Pancreas (tissue), 10 donors: ENCODE measurements around the gene SPRING1. TPM values are rescaled to one million over a fixed set of nuclear protein-coding genes. Genes with fewer than 3 reads are reported as not detected.

Experiments used
- ATAC-seq, 4 donors: fragments of 200-7000 bp; cut with Tn5 transposase; one replicate each; pipeline versions ENCODE4 v1.8.0 to v1.9.1; 2020; ENCODE audit warnings: mild to moderate bottlenecking in 4 of 4, moderate library complexity in 4 of 4
- DNase-seq, 6 donors: peaks; one replicate each; pipeline ENCODE4 v3.0.0-alpha.2; 2020
- FAIRE-seq: peaks from 2 replicates; lab custom pipeline; 2012; peaks lifted over from hg19 to GRCh38; lab: Jason Lieb, UNC
- H3K27ac ChIP-seq, 4 donors: fragments of 200-600 bp; sonication (generic); 1 replicate in 3 of 4; 2 replicates in 1 of 4; pipeline versions ENCODE4 v1.5.0 to v1.8.0; 2020
- H3K27me3 ChIP-seq, 4 donors: fragments of 200-600 bp; one replicate each; pipeline ENCODE4 v1.8.0; 2021
- H3K36me3 ChIP-seq, 3 donors: fragments of 200-600 bp; sonication (generic) in 1 of 3; one replicate each; pipeline versions ENCODE4 v1.5.0 to v1.8.0; 2020 to 2021
- H3K4me1 ChIP-seq, 3 donors: fragments of 200-600 bp; one replicate each; pipeline ENCODE4 v1.8.0; 2021
- H3K4me3 ChIP-seq, 4 donors: fragments of 200-600 bp; sonication (generic) in 2 of 4; one replicate each; pipeline versions ENCODE4 v1.5.0 to v1.8.0; 2020 to 2021
- H3K9me3 ChIP-seq, 4 donors: fragments of 200-600 bp; one replicate each; pipeline ENCODE4 v1.8.0; 2021
- CTCF ChIP-seq, 4 donors: fragments of 200-600 bp; sonication (generic) in 3 of 4; IDR thresholded peaks; one replicate each; pipeline versions ENCODE4 v1.5.0 to v1.8.0; 2021; ENCODE audit warnings: antibody characterized with exemption in 4 of 4
- WGBS, 2 donors: extraction: QIAGEN DNeasy Blood & Tissue Kit; methylation state at CpG; one replicate each; pipeline ENCODE4 v1.1.7; 2013; 5-methylcytosine and 5-hydroxymethylcytosine counted together
- intact Hi-C, 3 donors: fragments of 100-400 bp; cut with DNase I; formaldehyde crosslinking; loops; one replicate each; pipeline versions ENCODE4 v1.11.1 to v1.14.2; 2022
- polyA plus RNA-seq, 2 donors: library from polyadenylated mRNA; stranded (reverse); fragments of 200-250 nt; gene quantifications; one replicate each; pipeline ENCODE4 v1.2.3, GENCODE V29; 2013
- total RNA-seq, 6 donors: library from RNA; stranded (reverse); fragmentation: NEBNext Ultra II Directional in 4 of 6; extraction: Animal tissue kit (Norgen Biotek cat#: 25700) in 4 of 6; gene quantifications; one replicate each; pipeline versions ENCODE4 v1.2.1 to v1.2.4, GENCODE V29; 2021 to 2023
- donor health status: healthy with polysubstance abuse.
- donor health status: DM: no; HTN: no; CAD: no; lungs with moderate emphysema.
- donor health status: DM: no; HTN: no; CAD: no.
- donor health status: control.
- donor health status: control.
- donor health status: Bipolar disorder and iron deficiency.
- donor health status: DM: yes; HTN: yes; CAD: no.
- donor health status: DM: no; HTN: no; CAD: no.
- donor health status: DM: no; HTN: no; CAD: no.
- donor health status: DM: yes; HTN: yes; CAD: no.

SPRING1 gene
- total and polyA plus RNA-seq, 8 donors: 7.5 to 21.9 (median 10.5) TPM

GRCh38 chr12:116703214-116703795, 34.6 kb downstream of the SPRING1 start:
- Histone ChIP-seq H3K27ac (no peak overlapping the region), H3K4me3 (no peak overlapping the region), H3K4me1 (peaks cover 6 to 12% (median 11%) of the 10 kb centered on the region in 3 donors), H3K9me3 (no peaks in the 10 kb centered on the region), H3K27me3 (no peaks in the 10 kb centered on the region), H3K36me3 (no peaks in the 10 kb centered on the region)
- FAIRE-seq (peak; percentile 90), ATAC-seq (peak in 3 of 4 donors; percentile 87 to 91 (median 88)), DNase-seq (peak; percentile 41 to 77 (median 68))
- intact Hi-C loops: loop anchor here in 1 of 3 donors (10.0 kb wide), 1 partner anchor 699 kb away; no protein-coding TSS in a partner anchor
- 16 to 19% methylated on average over 12 of the region's 12 CpGs for WGBS, 2 donors
- TF ChIP-seq CTCF (IDR thresholded peaks at IDR 0.05): peak; percentile 76 to 89 (median 82)

- ATAC-seq (no peak), FAIRE-seq (no peak), DNase-seq (no peak)
- Histone ChIP-seq H3K27ac (no peak overlapping the region), H3K4me3 (no peak overlapping the region), H3K36me3 (no peaks in the 10 kb centered on the region), H3K27me3 (no peaks in the 10 kb centered on the region), H3K9me3 (no peaks in the 10 kb centered on the region), H3K4me1 (peaks cover 13 to 23% (median 22%) of the 10 kb centered on the region in 3 donors)
- intact Hi-C loops: loop anchor here in 1 of 3 donors (10.0 kb wide), 1 partner anchor 697 kb away; no protein-coding TSS in a partner anchor
- no peak for TF ChIP-seq CTCF (IDR thresholded peaks at IDR 0.05)
- WGBS, 2 donors: 93 to 96% methylated on average over 4 of the region's 4 CpGs
These were observed 36.4 kb downstream of the SPRING1 start for GRCh38 chr12:116701432-116701831.

GRCh38 chr12:116700066-116700465, 37.8 kb downstream of the SPRING1 start:
- DNase-seq (no peak), ATAC-seq (no peak), FAIRE-seq (no peak)
- Histone ChIP-seq H3K27me3 (no peaks in the 10 kb centered on the region), H3K9me3 (no peaks in the 10 kb centered on the region), H3K36me3 (no peaks in the 10 kb centered on the region), H3K4me1 (peaks cover 13 to 23% (median 22%) of the 10 kb centered on the region in 3 donors), H3K4me3 (no peak overlapping the region), H3K27ac (no peak overlapping the region)
- no peak for TF ChIP-seq CTCF (IDR thresholded peaks at IDR 0.05)
- 95 to 96% methylated on average over 6 of the region's 6 CpGs for WGBS, 2 donors
- intact Hi-C loops: loop anchor here in 1 of 3 donors (10.0 kb wide), 1 partner anchor 695 kb away; no protein-coding TSS in a partner anchor

GRCh38 chr12:116698554-116699075, 39.3 kb downstream of the SPRING1 start:
- H3K4me1 ChIP-seq: peaks cover 13 to 25% (median 24%) of the 10 kb centered on the region in 3 donors
- no peak for TF ChIP-seq CTCF (IDR thresholded peaks at IDR 0.05)
- intact Hi-C loops: no loop called here
- FAIRE-seq (no peak), ATAC-seq (peak in 3 of 4 donors; percentile 4 to 13 (median 10)), DNase-seq (no peak)
- WGBS, 2 donors: 36 to 39% methylated on average over 2 of the region's 2 CpGs
- H3K27me3 ChIP-seq: no peaks in the 10 kb centered on the region
- H3K36me3 ChIP-seq: no peaks in the 10 kb centered on the region
- H3K9me3 ChIP-seq: no peaks in the 10 kb centered on the region
- no peak overlapping the region for H3K4me3 ChIP-seq
- peak overlapping the region in 3 of 4 donors; percentile 2 to 48 (median 30) for H3K27ac ChIP-seq

- 3 to 13% methylated on average over 8 of the region's 8 CpGs for WGBS, 2 donors
- DNase-seq (peak in 1 of 6 donors; percentile 50), ATAC-seq (peak; percentile 81 to 88 (median 84)), FAIRE-seq (no peak)
- TF ChIP-seq CTCF (IDR thresholded peaks at IDR 0.05): no peak
- H3K4me1 ChIP-seq: peaks cover 13 to 30% (median 29%) of the 10 kb centered on the region in 3 donors
- intact Hi-C loops: no loop called here
- H3K27ac ChIP-seq: peak overlapping the region; percentile 36 to 57 (median 52)
- no peaks in the 10 kb centered on the region for H3K9me3 ChIP-seq
- no peaks in the 10 kb centered on the region for H3K27me3 ChIP-seq
- peak overlapping the region in 1 of 4 donors; percentile 8 for H3K4me3 ChIP-seq
- H3K36me3 ChIP-seq: no peaks in the 10 kb centered on the region
These were observed 39.8 kb downstream of the SPRING1 start for GRCh38 chr12:116698116-116698515.
